DOHH2 (cell line): ENCODE data around the gene MED10.

Experiments used
- H3F3A ChIP-seq: fragments of 200-600 bp; sonication (generic), shearing (Covaris generic); 2 replicates; pipeline ENCODE4 v1.6.0; 2016; ENCODE audit warnings: antibody characterized with exemption, mild to moderate bottlenecking; ENCODE audit not compliant: control insufficient read depth, insufficient read depth
- H3K27ac ChIP-seq: fragments of 200-600 bp; sonication (generic); 2 replicates; pipeline ENCODE4 v1.5.1; 2014; ENCODE audit warnings: low read depth, mild to moderate bottlenecking, low read length, moderate library complexity
- H3K27me3 ChIP-seq: fragments of 200-600 bp; sonication (generic); 2 replicates; pipeline ENCODE4 v1.6.1; 2014; ENCODE audit warnings: mild to moderate bottlenecking, low read length, mixed read lengths; ENCODE audit not compliant: control insufficient read depth
- H3K36me3 ChIP-seq: fragments of 200-600 bp; sonication (generic); 2 replicates; pipeline ENCODE4 v1.6.1; 2014; ENCODE audit warnings: mild to moderate bottlenecking, low read length, moderate library complexity, mixed read lengths; ENCODE audit not compliant: control insufficient read depth
- H3K4me1 ChIP-seq: fragments of 200-600 bp; sonication (generic); 2 replicates; pipeline ENCODE4 v1.6.1; 2014; ENCODE audit warnings: mild to moderate bottlenecking, low read length, mixed read lengths; ENCODE audit not compliant: control insufficient read depth
- H3K4me2 ChIP-seq: fragments of 200-600 bp; sonication (generic); 2 replicates; pipeline ENCODE4 v1.6.0; 2014; ENCODE audit warnings: mild to moderate bottlenecking, low read length, moderate library complexity
- H3K4me3 ChIP-seq: fragments of 200-600 bp; sonication (generic); 2 replicates; pipeline ENCODE4 v1.5.1; 2014; ENCODE audit warnings: mild to moderate bottlenecking, low read length, mixed read lengths
- H3K79me2 ChIP-seq: fragments of 200-600 bp; sonication (generic); 2 replicates; pipeline ENCODE4 v1.6.1; 2014; ENCODE audit warnings: mild to moderate bottlenecking, low read length, mixed read lengths; ENCODE audit not compliant: control insufficient read depth
- H3K9me2 ChIP-seq: fragments of 200-600 bp; sonication (generic); replicated peaks from 2 replicates; pipeline ENCODE4 v1.6.1; 2014; ENCODE audit warnings: mild to moderate bottlenecking, low read length, mixed read lengths; ENCODE audit not compliant: control insufficient read depth
- H3K9me3 ChIP-seq: fragments of 200-600 bp; sonication (generic); 2 replicates; pipeline ENCODE4 v1.6.1; 2014; ENCODE audit warnings: antibody characterized with exemption, low read length, mixed read lengths; ENCODE audit not compliant: control insufficient read depth, insufficient read depth
- H4K20me1 ChIP-seq: fragments of 200-600 bp; sonication (generic); 2 replicates; pipeline ENCODE4 v1.6.0; 2014; ENCODE audit warnings: low read depth, mild to moderate bottlenecking, antibody characterized with exemption, low read length, moderate library complexity; ENCODE audit not compliant: control insufficient read depth, insufficient read depth
- CTCF ChIP-seq: fragments of 200-600 bp; sonication (generic); IDR thresholded peaks from one replicate; pipeline ENCODE4 v1.5.1; 2014; ENCODE audit warnings: antibody characterized with exemption, mild to moderate bottlenecking, low read depth, low read length; ENCODE audit not compliant: poor library complexity, severe bottlenecking
- EZH2phosphoT487 ChIP-seq: fragments of 200-600 bp; sonication (generic); IDR thresholded peaks from 2 replicates; pipeline ENCODE4 v1.6.1; 2017; ENCODE audit warnings: borderline replicate concordance, mild to moderate bottlenecking, antibody characterized with exemption, low read length, moderate library complexity, mixed read lengths

The MED10 gene

GRCh38 chr5:6398570-6399230, 20.4 kb upstream of the MED10 start:
- H3K27me3 ChIP-seq: 0 out of 2 replicates have a peak, but pooled peaks cover 4% of the 10 kb centered on the region

GRCh38 chr5:6397536-6398269, 19.4 kb upstream of the MED10 start:
- Histone ChIP-seq H3K9me3 (no peaks in the 10 kb centered on the region), H3K27me3 (peaks cover 8% of the 10 kb centered on the region), H3K9me2 (no peaks in the 10 kb centered on the region), H3K27ac (no peak overlapping the region), H3K4me3 (no peak overlapping the region), H4K20me1 (no peaks in the 10 kb centered on the region), H3K4me1 (no peaks in the 10 kb centered on the region), H3F3A (no peaks in the 10 kb centered on the region), H3K4me2 (no peak overlapping the region), H3K79me2 (no peaks in the 10 kb centered on the region), H3K36me3 (no peaks in the 10 kb centered on the region)
- TF ChIP-seq CTCF (no peak), EZH2phosphoT487 (no peak)

More at GRCh38 chr5:6398570-6399230, 20.4 kb upstream of the MED10 start:
- Histone ChIP-seq H3K4me3 (no peak overlapping the region), H3K27ac (no peak overlapping the region), H3K9me2 (no peaks in the 10 kb centered on the region), H4K20me1 (no peaks in the 10 kb centered on the region), H3K4me1 (no peaks in the 10 kb centered on the region), H3K79me2 (no peaks in the 10 kb centered on the region), H3F3A (no peaks in the 10 kb centered on the region), H3K4me2 (no peak overlapping the region), H3K36me3 (no peaks in the 10 kb centered on the region), H3K9me3 (no peaks in the 10 kb centered on the region)
- TF ChIP-seq EZH2phosphoT487: no peak
- no peak for TF ChIP-seq CTCF

- H3K4me2 ChIP-seq: no peak overlapping the region
- H3K36me3 ChIP-seq: no peaks in the 10 kb centered on the region
- H3K9me3 ChIP-seq: no peaks in the 10 kb centered on the region
- no peaks in the 10 kb centered on the region for H4K20me1 ChIP-seq
- TF ChIP-seq CTCF (no peak), EZH2phosphoT487 (no peak)
- H3F3A ChIP-seq: no peaks in the 10 kb centered on the region
- no peaks in the 10 kb centered on the region for H3K4me1 ChIP-seq
- no peaks in the 10 kb centered on the region for H3K79me2 ChIP-seq
- no peak overlapping the region for H3K4me3 ChIP-seq
- no peak overlapping the region for H3K27ac ChIP-seq
- no peaks in the 10 kb centered on the region for H3K9me2 ChIP-seq
- peaks cover 5% of the 10 kb centered on the region for H3K27me3 ChIP-seq
Measured at GRCh38 chr5:6396836-6397535, 18.6 kb upstream of the MED10 start.
